Right cardiac atrium (tissue), 5 donors: ENCODE data around the gene FADS2. TPM values are rescaled to one million over a fixed set of nuclear protein-coding genes. Genes with fewer than 3 reads are reported as not detected.

Experiments
- ATAC-seq, 2 donors: fragments of 200-7000 bp; cut with Tn5 transposase; one replicate each; pipeline versions ENCODE4 v1.8.0 to v1.9.1; 2020; ENCODE audit warnings: moderate library complexity in 2 of 2, mild to moderate bottlenecking in 1 of 2
- DNase-seq, 3 donors: peaks; one replicate each; pipeline ENCODE4 v3.0.0-alpha.2; 2020
- H3K27ac ChIP-seq: one replicate; pipeline ENCODE4 v1.5.1; 2013; ENCODE audit warnings: mild to moderate bottlenecking, low read length, control low read depth, moderate library complexity
- H3K27me3 ChIP-seq: one replicate; pipeline ENCODE4 v1.6.1; 2013; ENCODE audit not compliant: control insufficient read depth, insufficient read depth
- H3K4me1 ChIP-seq: one replicate; pipeline ENCODE4 v1.6.1; 2013; ENCODE audit warnings: low read length; ENCODE audit not compliant: control insufficient read depth, insufficient read depth
- H3K4me3 ChIP-seq: one replicate; pipeline ENCODE4 v1.5.1; 2013; ENCODE audit warnings: low read length, control low read depth
- H3K9me3 ChIP-seq: one replicate; pipeline ENCODE4 v1.6.1; 2013; ENCODE audit warnings: low read length; ENCODE audit not compliant: control insufficient read depth
- WGBS: extraction: QIAGEN DNeasy Blood & Tissue Kit; methylation state at CpG from one replicate; pipeline ENCODE4 v1.1.7; 2013; 5-methylcytosine and 5-hydroxymethylcytosine counted together
- intact Hi-C, 4 donors: fragments of 100-400 bp; cut with DNase I; formaldehyde crosslinking; loops; one replicate each; pipeline versions ENCODE4 v1.11.0 to v1.14.0; 2022 to 2023
- polyA plus RNA-seq: library from polyadenylated mRNA; stranded (reverse); fragments of 200-250 nt; gene quantifications from one replicate; pipeline ENCODE4 v1.2.3, GENCODE V29; 2013
- total RNA-seq, 4 donors: library from RNA; stranded (reverse); fragmentation: NEBNext Ultra II Directional; extraction: Animal tissue kit (Norgen Biotek cat#: 25700); gene quantifications; one replicate each; pipeline ENCODE4 v1.2.1, GENCODE V29; 2021
- donor health status: healthy with polysubstance abuse.
- donor health status: DM: no; HTN: yes; CAD: no.
- donor health status: DM: no; HTN: no; CAD: no.
- donor health status: DM: no; HTN: yes; CAD: no; lungs with severe emphysema.
- donor health status: DM: yes; HTN: yes; CAD: no.

Gene FADS2
- total and polyA plus RNA-seq, 5 donors = 16.4 to 38.1 (median 30.6) TPM

GRCh38 chr11:61838501-61838900, 10.4 kb downstream of the FADS2 start:
- intact Hi-C loops = no loop called here
- H3K4me3 ChIP-seq = no peak overlapping the region
- WGBS = 97% methylated on average over 5 of the region's 5 CpGs
- H3K4me1 ChIP-seq = peaks cover 6% of the 10 kb centered on the region
- no peaks in the 10 kb centered on the region for H3K9me3 ChIP-seq
- H3K27me3 ChIP-seq = no peaks in the 10 kb centered on the region
- no peak overlapping the region for H3K27ac ChIP-seq
- DNase-seq = peak in 1 of 3 donors; percentile 24
- ATAC-seq = no peak

GRCh38 chr11:61838921-61839320, 10.8 kb downstream of the FADS2 start:
- H3K27me3 ChIP-seq = no peaks in the 10 kb centered on the region
- no peak overlapping the region for H3K4me3 ChIP-seq
- no peak overlapping the region for H3K27ac ChIP-seq
- peak in 1 of 3 donors; percentile 29 for DNase-seq
- no peak for ATAC-seq
- no peaks in the 10 kb centered on the region for H3K9me3 ChIP-seq
- 93% methylated on average over 10 of the region's 10 CpGs for WGBS
- intact Hi-C loops = no loop called here
- H3K4me1 ChIP-seq = peaks cover 5% of the 10 kb centered on the region

GRCh38 chr11:61839742-61840141, 11.6 kb downstream of the FADS2 start:
- H3K27ac ChIP-seq = no peak overlapping the region
- DNase-seq (no peak), ATAC-seq (no peak)
- intact Hi-C loops = no loop called here
- H3K4me1 ChIP-seq = no peaks in the 10 kb centered on the region
- no peaks in the 10 kb centered on the region for H3K9me3 ChIP-seq
- no peaks in the 10 kb centered on the region for H3K27me3 ChIP-seq
- WGBS = 95% methylated on average over 2 of the region's 2 CpGs
- no peak overlapping the region for H3K4me3 ChIP-seq

- DNase-seq = no peak
- no peak for ATAC-seq
- H3K27me3 ChIP-seq = no peaks in the 10 kb centered on the region
- H3K4me1 ChIP-seq = no peaks in the 10 kb centered on the region
- no peak overlapping the region for H3K27ac ChIP-seq
- WGBS = 95% methylated on average over 7 of the region's 7 CpGs
- intact Hi-C loops = no loop called here
- no peak overlapping the region for H3K4me3 ChIP-seq
- no peaks in the 10 kb centered on the region for H3K9me3 ChIP-seq
Observed at GRCh38 chr11:61840371-61840770, 12.3 kb downstream of the FADS2 start.

- Histone ChIP-seq H3K4me1 (no peaks in the 10 kb centered on the region), H3K9me3 (no peaks in the 10 kb centered on the region), H3K27me3 (no peaks in the 10 kb centered on the region), H3K4me3 (no peak overlapping the region), H3K27ac (peak overlapping the region; percentile 71)
- WGBS = 61% methylated on average over 12 of the region's 12 CpGs
- ATAC-seq (peak; percentile 34 to 74), DNase-seq (peak in 1 of 3 donors; percentile 60)
- intact Hi-C loops = no loop called here
Observed at GRCh38 chr11:61841636-61842527, 13.8 kb downstream of the FADS2 start.

GRCh38 chr11:61842528-61842820, 14.4 kb downstream of the FADS2 start:
- Histone ChIP-seq H3K4me1 (no peaks in the 10 kb centered on the region), H3K4me3 (no peak overlapping the region), H3K27ac (no peak overlapping the region), H3K9me3 (no peaks in the 10 kb centered on the region), H3K27me3 (no peaks in the 10 kb centered on the region)
- DNase-seq (peak in 1 of 3 donors; percentile 26), ATAC-seq (peak; percentile 28 to 33)
- WGBS = 89% methylated on average over 7 of the region's 7 CpGs
- intact Hi-C loops = no loop called here

GRCh38 chr11:61844909-61845565, 16.9 kb downstream of the FADS2 start:
- no peak overlapping the region for H3K4me3 ChIP-seq
- intact Hi-C loops = no loop called here
- H3K27me3 ChIP-seq = no peaks in the 10 kb centered on the region
- H3K27ac ChIP-seq = no peak overlapping the region
- no peaks in the 10 kb centered on the region for H3K9me3 ChIP-seq
- DNase-seq = peak in 1 of 3 donors; percentile 29
- WGBS = 81% methylated on average over 16 of the region's 16 CpGs
- H3K4me1 ChIP-seq = no peaks in the 10 kb centered on the region
- no peak for ATAC-seq

- WGBS = 82% methylated on average over 10 of the region's 10 CpGs
- Histone ChIP-seq H3K4me1 (peaks cover 4% of the 10 kb centered on the region), H3K4me3 (no peak overlapping the region), H3K27ac (no peak overlapping the region), H3K27me3 (no peaks in the 10 kb centered on the region), H3K9me3 (no peaks in the 10 kb centered on the region)
- no peak for ATAC-seq
- no peak for DNase-seq
- intact Hi-C loops = no loop called here
Observed at GRCh38 chr11:61846362-61847020, 18.4 kb downstream of the FADS2 start.

GRCh38 chr11:61847914-61848581, 19.9 kb downstream of the FADS2 start:
- intact Hi-C loops = no loop called here
- DNase-seq (no peak), ATAC-seq (no peak)
- Histone ChIP-seq H3K27ac (no peak overlapping the region), H3K27me3 (no peaks in the 10 kb centered on the region), H3K4me3 (no peak overlapping the region), H3K4me1 (peaks cover 7% of the 10 kb centered on the region), H3K9me3 (no peaks in the 10 kb centered on the region)
- 95% methylated on average over 18 of the region's 18 CpGs for whole genome bisulfite sequencing

GRCh38 chr11:61848631-61849030, 20.5 kb downstream of the FADS2 start:
- WGBS = 91% methylated on average over 9 of the region's 9 CpGs
- peaks cover 7% of the 10 kb centered on the region for H3K4me1 ChIP-seq
- DNase-seq = no peak
- H3K27ac ChIP-seq = no peak overlapping the region
- no peaks in the 10 kb centered on the region for H3K27me3 ChIP-seq
- H3K9me3 ChIP-seq = no peaks in the 10 kb centered on the region
- ATAC-seq = no peak
- no peak overlapping the region for H3K4me3 ChIP-seq
- intact Hi-C loops = no loop called here

- DNase-seq (peak in 2 of 3 donors; percentile 30 to 66), ATAC-seq (peak; percentile 40 to 56)
- 31% methylated on average over 7 of the region's 7 CpGs for WGBS
- no peaks in the 10 kb centered on the region for H3K9me3 ChIP-seq
- H3K27ac ChIP-seq = peak overlapping the region; percentile 40
- peaks cover 7% of the 10 kb centered on the region for H3K4me1 ChIP-seq
- no peaks in the 10 kb centered on the region for H3K27me3 ChIP-seq
- intact Hi-C loops = no loop called here
- no peak overlapping the region for H3K4me3 ChIP-seq
Observed at GRCh38 chr11:61850687-61851086, 22.6 kb downstream of the FADS2 start.
